ENCODE data around the gene KCTD8. TPM values are rescaled to one million over a fixed set of nuclear protein-coding genes. Genes with fewer than 3 reads are reported as not detected.

Gene KCTD8
- polyA plus RNA-seq, 1 donor from 2014 or later = 0.71 TPM

GRCh38 chr4:44145868-44146267, 302.7 kb downstream of the KCTD8 start:
- no peaks in the 10 kb centered on the region for H3K79me2 ChIP-seq (replicated peaks; ENCODE audit: insufficient read depth, low read length)
- H2AFZ ChIP-seq (ENCODE audit: low read depth, low read length) = no peak overlapping the region
- no peaks in the 10 kb centered on the region for H3F3A ChIP-seq (ENCODE audit: insufficient read depth, low read length, poor library complexity, severe bottlenecking)
- H3K4me2 ChIP-seq (ENCODE audit: low read length) = no peak overlapping the region
- no peaks in the 10 kb centered on the region for H3K9me3 ChIP-seq (ENCODE audit: low read length)
- no peak overlapping the region for H3K9ac ChIP-seq (ENCODE audit: low read length)
- H3K36me3 ChIP-seq (ENCODE audit: insufficient read depth, low read length) = no peaks in the 10 kb centered on the region
- no peaks in the 10 kb centered on the region for H3K27me3 ChIP-seq (ENCODE audit: insufficient read depth, low read depth, low read length)
- TF ChIP-seq REST (IDR thresholded peaks at IDR 0.05; ENCODE audit: borderline replicate concordance) = no peak
- TF ChIP-seq SMC3 (conservative IDR thresholded peaks at IDR 0.05; ENCODE audit: poor library complexity) = no peak
- TF ChIP-seq MXI1 (conservative IDR thresholded peaks at IDR 0.05; ENCODE audit: poor library complexity, severe bottlenecking) = no peak
- TF ChIP-seq CTCF (IDR thresholded peaks at IDR 0.05; ENCODE audit: poor library complexity, severe bottlenecking) = no peak
- TF ChIP-seq EZH2 (IDR thresholded peaks at IDR 0.05; ENCODE audit: borderline replicate concordance, insufficient read depth, low read length, poor library complexity, severe bottlenecking) = no peak
- no peak for TF ChIP-seq TAF1 (IDR thresholded peaks at IDR 0.05; ENCODE audit: low read depth)
- H3K4me3 ChIP-seq (ENCODE audit: low read length) = no peak overlapping the region
- no peaks in the 10 kb centered on the region for H3K9me2 ChIP-seq (ENCODE audit: insufficient read depth, low read length)
- no peaks in the 10 kb centered on the region for H4K20me1 ChIP-seq (ENCODE audit: insufficient read depth)
- no peak overlapping the region for H3K27ac ChIP-seq (ENCODE audit: low read length)

GRCh38 chr4:44132526-44132925, 316.1 kb downstream of the KCTD8 start:
- no peak overlapping the region for H3K4me2 ChIP-seq (ENCODE audit: low read length)
- TF ChIP-seq TAF1 (IDR thresholded peaks at IDR 0.05; ENCODE audit: low read depth) (no peak), EP300 (conservative IDR thresholded peaks at IDR 0.05; ENCODE audit: poor library complexity, severe bottlenecking) (no peak), EZH2 (IDR thresholded peaks at IDR 0.05; ENCODE audit: borderline replicate concordance, insufficient read depth, low read length, poor library complexity, severe bottlenecking) (no peak), MXI1 (conservative IDR thresholded peaks at IDR 0.05; ENCODE audit: poor library complexity, severe bottlenecking) (no peak), RAD21 (conservative IDR thresholded peaks at IDR 0.05) (no peak), REST (IDR thresholded peaks at IDR 0.05; ENCODE audit: borderline replicate concordance) (no peak), POLR2AphosphoS5 (IDR thresholded peaks at IDR 0.05) (no peak), CTCF (IDR thresholded peaks at IDR 0.05; ENCODE audit: poor library complexity, severe bottlenecking) (no peak)

More at GRCh38 chr4:44132526-44132925, 316.1 kb downstream of the KCTD8 start:
- Histone ChIP-seq H3K4me3 (ENCODE audit: low read length) (no peak overlapping the region), H3K9me2 (ENCODE audit: insufficient read depth, low read length) (no peaks in the 10 kb centered on the region), H3K27me3 (ENCODE audit: insufficient read depth, low read depth, low read length) (no peaks in the 10 kb centered on the region), H4K20me1 (ENCODE audit: insufficient read depth) (no peaks in the 10 kb centered on the region), H3K9me3 (ENCODE audit: low read length) (no peaks in the 10 kb centered on the region), H2AFZ (ENCODE audit: low read depth, low read length) (no peak overlapping the region), H3K36me3 (ENCODE audit: insufficient read depth, low read length) (no peaks in the 10 kb centered on the region), H3K27ac (ENCODE audit: low read length) (no peak overlapping the region), H3F3A (ENCODE audit: insufficient read depth, low read length, poor library complexity, severe bottlenecking) (no peaks in the 10 kb centered on the region), H3K9ac (ENCODE audit: low read length) (no peak overlapping the region), H3K79me2 (replicated peaks; ENCODE audit: insufficient read depth, low read length) (no peaks in the 10 kb centered on the region)
